ENCODE data around the gene ZSCAN10. TPM values are rescaled to one million over a fixed set of nuclear protein-coding genes. Genes with fewer than 3 reads are reported as not detected.

The ZSCAN10 gene
- total and polyA plus RNA-seq, 9 of the 15 experiments (the other 6 are each of a cell fraction or from before 2014, with no cell fraction given) = 0.22 TPM; not detected in 8

GRCh38 chr16:3134338-3135125, 35.4 kb upstream of the ZSCAN10 start, which contains the start of gene ZNF213 (continued):
- TF ChIP-seq PCBP1 (IDR thresholded peaks at IDR 0.05; ENCODE audit: low read depth, low read length, poor library complexity, severe bottlenecking) = no peak
- no peak for TF ChIP-seq MGA (IDR thresholded peaks at IDR 0.05)
- TF ChIP-seq ELF1 (tag; IDR thresholded peaks at IDR 0.05) = no peak
- TF ChIP-seq TGIF2 (CRISPR knock-in tag; IDR thresholded peaks at IDR 0.05) = no peak
- peak; percentile 64; the same call in 1 of the 2 replicates for TF ChIP-seq DIDO1 (tag; IDR thresholded peaks at IDR 0.05; ENCODE audit: low read depth)
- TF ChIP-seq KLF6 (CRISPR knock-in tag; IDR thresholded peaks at IDR 0.05; ENCODE audit: borderline replicate concordance) = no peak
- no peak for TF ChIP-seq ZBTB7A (IDR thresholded peaks at IDR 0.05; ENCODE audit: borderline replicate concordance, control insufficient read depth, low read depth, low read length)
- no peak for TF ChIP-seq ZBTB8A (IDR thresholded peaks at IDR 0.05; ENCODE audit: partially characterized antibody)
- no peak for TF ChIP-seq ZNF76 (CRISPR knock-in tag; IDR thresholded peaks at IDR 0.05; ENCODE audit: borderline replicate concordance)
- no peak for TF ChIP-seq U2AF2 (optimal IDR thresholded peaks at IDR 0.05; ENCODE audit: low read depth, low read length)
- no peak for TF ChIP-seq RHOXF2B (CRISPR knock-in tag; conservative IDR thresholded peaks at IDR 0.05)
- no peak for TF ChIP-seq TRIM25 (IDR thresholded peaks at IDR 0.05; ENCODE audit: borderline replicate concordance)
- TF ChIP-seq, protein P1, sequence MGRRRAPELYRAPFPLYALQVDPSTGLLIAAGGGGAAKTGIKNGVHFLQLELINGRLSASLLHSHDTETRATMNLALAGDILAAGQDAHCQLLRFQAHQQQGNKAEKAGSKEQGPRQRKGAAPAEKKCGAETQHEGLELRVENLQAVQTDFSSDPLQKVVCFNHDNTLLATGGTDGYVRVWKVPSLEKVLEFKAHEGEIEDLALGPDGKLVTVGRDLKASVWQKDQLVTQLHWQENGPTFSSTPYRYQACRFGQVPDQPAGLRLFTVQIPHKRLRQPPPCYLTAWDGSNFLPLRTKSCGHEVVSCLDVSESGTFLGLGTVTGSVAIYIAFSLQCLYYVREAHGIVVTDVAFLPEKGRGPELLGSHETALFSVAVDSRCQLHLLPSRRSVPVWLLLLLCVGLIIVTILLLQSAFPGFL (CRISPR knock-in tag; IDR thresholded peaks at IDR 0.05) = no peak
